Mucosa of rectum (tissue), 2 donors: ENCODE measurements around the gene OR2J3.
"Not testable (repeated sequence)": the region's sequence is repeated elsewhere in the genome, so short reads cannot be mapped to it uniquely, and the experiment has no call there.

ENCODE experiments used
- H3K27ac ChIP-seq, 2 donors: one replicate each; pipeline ENCODE4 v1.7.0; 2013; ENCODE audit warnings: inconsistent platforms in 2 of 2, low read depth in 2 of 2, low read length in 2 of 2
- H3K27me3 ChIP-seq, 2 donors: one replicate each; pipeline ENCODE4 v1.7.0; 2013; ENCODE audit warnings: low read length in 2 of 2; ENCODE audit not compliant: control insufficient read depth in 2 of 2, insufficient read depth in 2 of 2
- H3K36me3 ChIP-seq, 2 donors: one replicate each; pipeline ENCODE4 v1.7.0; 2013; ENCODE audit warnings: low read length in 2 of 2; ENCODE audit not compliant: control insufficient read depth in 2 of 2, insufficient read depth in 2 of 2
- H3K4me1 ChIP-seq, 2 donors: one replicate each; pipeline ENCODE4 v1.7.0; 2013; ENCODE audit warnings: low read length in 2 of 2, mild to moderate bottlenecking in 1 of 2; ENCODE audit not compliant: control insufficient read depth in 2 of 2, insufficient read depth in 2 of 2
- H3K4me3 ChIP-seq, 2 donors: one replicate each; pipeline ENCODE4 v1.7.0; 2013; ENCODE audit warnings: low read length in 2 of 2
- H3K9ac ChIP-seq, 2 donors: one replicate each; pipeline ENCODE4 v1.7.0; 2013; ENCODE audit warnings: low read length in 2 of 2, low read depth in 1 of 2, mild to moderate bottlenecking in 1 of 2
- H3K9me3 ChIP-seq, 2 donors: one replicate each; pipeline ENCODE4 v1.7.0; 2013; ENCODE audit warnings: low read length in 2 of 2; ENCODE audit not compliant: control insufficient read depth in 2 of 2
- donor health status: healthy.
- donor health status: Normal muscosa, but diverticular disease.

Gene OR2J3

GRCh38 chr6:29155182-29155581 lies 47.3 kb downstream of the OR2J3 start:
- not testable (repeated sequence) for H3K9ac ChIP-seq, H3K27ac ChIP-seq, H3K36me3 ChIP-seq, H3K4me1 ChIP-seq, H3K27me3 ChIP-seq, H3K9me3 ChIP-seq, H3K4me3 ChIP-seq

GRCh38 chr6:29159922-29160321 lies 52.1 kb downstream of the OR2J3 start:
- not testable (repeated sequence) for H3K9me3 ChIP-seq, H3K36me3 ChIP-seq, H3K27ac ChIP-seq, H3K27me3 ChIP-seq, H3K4me3 ChIP-seq, H3K4me1 ChIP-seq, H3K9ac ChIP-seq
